ENCODE measurements around the gene SH3BP5.

The SH3BP5 gene

DNA sequence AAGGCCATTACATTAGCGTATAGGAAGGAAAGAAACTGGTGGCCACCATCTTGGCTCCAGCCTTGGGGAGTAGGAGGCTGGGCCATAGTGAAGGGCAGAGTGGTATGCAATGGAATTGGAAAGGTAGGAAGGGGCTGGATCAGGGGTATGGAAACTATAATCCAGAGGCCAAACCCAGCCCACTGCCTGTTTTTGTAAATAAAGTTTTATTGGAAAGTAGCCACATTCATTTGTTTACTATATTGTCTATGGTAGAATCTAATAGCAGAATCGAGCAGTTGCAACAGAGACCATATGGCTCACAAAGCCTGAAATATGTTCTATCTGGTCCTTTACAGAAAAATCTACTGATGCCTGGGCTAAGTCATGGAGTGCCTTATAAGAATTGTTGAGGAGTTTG is 14.1 kb upstream of the SH3BP5 start:
- no peak for DNase-seq

DNA sequence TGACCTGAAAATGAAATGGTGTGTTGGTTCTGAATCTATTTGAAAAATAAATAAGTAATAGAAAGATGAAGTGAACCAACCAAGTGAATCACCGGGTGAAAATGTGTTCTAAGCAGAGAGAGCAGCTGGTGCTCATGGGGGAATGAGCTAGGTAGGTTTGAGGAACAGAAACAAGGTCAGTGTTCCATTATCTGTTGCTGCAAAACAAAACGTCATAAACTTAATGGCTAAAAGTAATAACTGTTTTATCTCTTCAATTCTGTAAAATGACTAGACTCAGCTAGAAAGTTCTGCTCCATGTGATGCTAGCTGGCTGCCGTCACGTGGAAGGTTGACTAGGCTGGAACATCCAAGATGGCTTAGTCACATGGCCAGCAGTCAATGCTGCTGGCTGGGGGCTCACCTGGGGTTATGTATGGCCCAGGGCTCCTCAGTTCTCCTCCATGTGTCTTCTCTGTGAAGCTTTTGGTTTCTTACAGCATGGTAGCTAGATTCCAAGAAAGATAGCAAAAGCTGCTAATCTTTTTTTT is 13.3 kb upstream of the SH3BP5 start:
- DNase-seq, result no peak

DNA sequence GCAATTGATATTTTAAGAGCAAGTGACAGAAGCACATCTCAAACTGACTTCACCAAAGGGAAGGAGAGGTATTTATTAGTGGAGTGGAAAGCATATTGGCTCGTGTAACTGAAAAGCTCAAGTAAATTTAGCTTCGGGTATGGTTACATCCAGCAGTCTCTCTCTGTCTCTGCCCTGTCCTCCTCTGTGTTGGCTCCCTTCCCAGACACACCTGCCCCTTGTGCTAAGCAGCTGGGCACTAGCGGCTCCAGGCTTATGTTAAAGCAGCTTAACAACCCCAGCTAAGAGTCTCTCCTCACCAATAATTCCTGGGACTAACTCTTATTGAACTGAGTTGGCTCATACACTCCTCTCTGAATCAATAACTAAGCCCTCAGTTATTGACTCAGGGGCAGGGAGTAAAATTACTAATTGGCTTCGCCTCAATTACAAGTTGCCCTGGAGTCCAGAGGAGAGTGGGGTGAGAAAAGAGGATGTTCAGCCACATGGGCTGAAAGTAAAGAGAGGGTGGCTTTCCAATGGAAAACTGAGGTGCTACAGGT is 12.8 kb upstream of the SH3BP5 start:
- no peak for DNase-seq

DNA sequence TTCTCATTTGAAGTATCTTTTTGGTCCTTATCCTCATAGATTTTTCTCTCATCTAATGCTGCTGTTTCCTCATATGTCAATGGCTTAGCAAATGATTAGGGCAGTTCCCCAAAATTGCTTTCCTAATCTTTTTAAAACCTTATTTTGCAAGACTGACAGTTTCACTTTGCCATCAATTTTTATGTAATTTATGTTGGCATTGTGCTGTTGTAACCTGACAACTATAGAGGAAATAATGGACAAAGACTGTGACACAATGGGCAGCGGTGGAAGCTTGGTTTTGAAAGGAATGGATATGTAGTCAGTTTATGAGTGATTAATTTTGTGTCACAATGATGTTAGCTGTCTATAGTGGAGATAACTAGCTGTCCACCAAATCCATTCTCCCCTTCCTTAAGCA is 10.6 kb upstream of the SH3BP5 start:
- DNase-seq, result no peak

DNA sequence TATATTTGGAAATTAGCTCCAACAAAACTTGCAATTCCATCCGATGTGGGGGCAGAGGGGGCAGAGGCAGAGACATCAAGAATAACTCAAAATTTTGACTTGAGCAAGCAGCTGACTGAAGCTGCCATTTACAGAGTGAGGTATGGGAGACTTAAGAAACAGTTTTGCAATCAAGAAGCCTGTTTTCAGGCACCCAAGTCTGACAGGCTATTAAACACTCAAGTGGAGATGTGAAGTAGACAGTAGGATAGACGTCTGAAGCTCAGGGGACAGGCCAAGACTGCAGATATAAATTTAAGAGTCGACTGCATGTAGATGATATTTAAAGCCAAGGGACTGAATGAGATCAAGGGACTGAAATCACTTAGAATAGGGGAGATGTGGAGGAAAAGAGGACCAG is 9.9 kb upstream of the SH3BP5 start:
- no peak for DNase-seq

DNA sequence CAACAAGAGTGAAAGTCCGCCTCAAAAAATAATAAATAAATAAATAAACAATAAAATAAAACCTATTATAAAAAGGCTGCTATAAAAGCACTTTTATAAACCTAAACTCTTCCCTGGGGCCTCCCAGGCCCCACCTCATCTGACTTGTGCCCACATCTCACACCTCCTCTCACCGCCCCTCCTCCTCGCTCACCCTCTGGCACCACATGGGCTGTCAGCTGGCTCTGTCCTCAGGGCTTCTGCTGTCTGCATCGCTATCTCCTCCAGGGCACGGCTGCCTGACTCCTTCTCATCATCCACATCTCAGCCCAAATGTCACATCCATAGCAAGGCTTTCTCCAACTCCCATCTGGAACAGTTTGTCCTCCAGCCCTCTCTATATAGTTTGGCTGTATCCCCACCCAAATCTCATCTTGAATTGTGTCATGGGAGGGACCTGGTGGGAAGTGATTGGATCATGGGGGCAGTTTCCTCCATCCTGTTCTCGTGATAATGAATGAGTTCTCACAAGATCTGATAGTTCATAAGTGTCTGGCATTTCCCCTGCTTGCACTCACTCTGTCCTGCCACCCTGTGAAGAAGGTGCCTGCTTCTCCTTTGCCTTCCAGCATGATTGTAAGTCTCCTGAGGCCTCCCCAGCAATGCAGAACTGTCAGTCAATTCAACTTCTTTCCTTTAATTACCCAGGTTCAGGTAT is 8.8 kb upstream of the SH3BP5 start:
- DNase-seq, result no peak

DNA sequence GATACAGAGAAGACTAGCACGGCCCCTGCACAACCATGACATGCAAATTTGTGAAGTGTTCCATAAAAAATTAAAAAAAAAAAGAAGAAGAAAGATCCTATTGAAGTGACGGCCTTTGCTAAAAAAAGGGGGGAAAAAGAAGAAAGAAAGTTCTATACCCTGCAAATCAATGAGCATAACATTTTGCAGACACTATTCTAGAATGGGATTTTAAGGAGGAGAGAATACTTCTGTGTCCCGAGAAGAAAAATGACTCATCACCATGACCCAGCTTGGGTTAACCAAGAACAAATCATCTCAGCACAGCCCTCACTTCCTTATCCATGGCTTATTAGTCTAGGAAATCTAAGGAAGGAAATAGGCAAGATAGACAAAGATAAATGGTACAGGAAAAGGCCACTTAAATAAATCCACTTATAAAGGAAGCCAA is 7.4 kb upstream of the SH3BP5 start:
- DNase-seq, result no peak

DNA sequence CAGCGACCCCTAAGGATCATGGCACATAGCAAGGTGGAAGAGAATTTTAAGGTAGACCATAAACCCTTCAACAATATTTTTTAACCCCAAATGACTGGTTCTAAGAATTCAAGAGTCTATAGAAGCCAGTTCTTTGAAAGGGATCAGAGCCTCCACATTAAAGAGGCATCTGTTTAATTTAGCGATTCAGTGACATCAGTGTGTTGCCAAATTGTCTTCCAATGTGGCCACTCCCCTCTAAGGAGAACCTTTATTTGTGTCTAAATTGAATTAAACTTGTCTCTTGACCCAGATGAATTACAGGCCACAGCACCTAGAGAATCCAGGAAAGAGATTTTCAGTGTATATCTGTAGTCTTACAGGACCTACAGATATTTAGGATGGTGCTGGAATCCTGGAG is 6.6 kb upstream of the SH3BP5 start:
- no peak for DNase-seq

DNA sequence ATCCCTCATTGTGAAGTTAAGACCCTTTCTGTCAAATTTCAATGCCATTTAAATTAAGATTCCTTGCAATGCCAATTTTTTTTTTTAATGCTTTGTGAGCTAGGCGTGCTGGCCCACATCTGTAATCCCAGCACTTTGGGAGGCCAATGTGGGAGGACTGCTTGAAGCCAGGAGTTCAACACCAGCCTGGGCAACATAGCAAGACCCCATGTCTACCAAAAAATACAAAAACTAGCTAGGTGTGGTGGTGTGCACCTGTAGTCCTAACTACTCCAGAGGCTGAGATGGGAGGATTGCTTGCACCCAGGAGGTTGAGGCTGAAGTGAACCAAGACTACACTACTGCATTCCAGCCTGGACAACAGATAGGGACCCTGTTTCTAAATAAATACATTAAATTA is 5.6 kb upstream of the SH3BP5 start:
- DNase-seq, result no peak

DNA sequence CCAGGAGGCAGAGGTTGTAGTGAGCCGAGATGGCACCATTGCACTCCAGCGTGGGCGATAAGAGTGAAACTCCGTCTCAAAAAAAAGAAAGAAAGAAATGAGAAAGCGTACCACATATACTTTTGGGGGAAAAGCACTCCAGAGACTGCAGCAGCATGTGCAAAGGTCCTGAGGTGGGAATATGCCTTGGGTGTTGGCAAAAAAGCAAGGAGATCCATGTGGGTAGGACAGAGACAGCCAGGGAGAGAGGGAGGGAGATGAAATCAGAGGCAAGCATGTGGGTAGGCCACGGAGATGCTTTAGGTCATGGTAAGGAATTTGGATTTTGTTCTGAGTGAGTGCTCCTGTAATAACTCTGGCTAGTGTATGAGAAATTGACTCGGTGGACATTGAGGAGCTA is 3.7 kb upstream of the SH3BP5 start:
- DNase-seq, result no peak

DNA sequence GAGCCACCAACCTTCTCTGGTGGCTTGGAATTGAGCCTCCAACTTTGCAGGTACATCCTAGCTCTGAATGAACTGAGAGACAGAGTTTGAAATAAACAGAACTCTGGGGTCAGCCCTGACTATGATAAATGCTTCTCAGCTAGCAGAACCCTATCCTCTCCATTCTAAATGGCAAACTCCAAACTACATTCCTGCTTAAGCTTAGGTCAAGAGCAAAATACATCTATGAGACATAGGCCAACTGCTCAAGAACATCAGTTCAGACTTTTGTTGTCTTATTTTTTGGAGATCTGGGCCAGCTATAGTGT is 1.5 kb upstream of the SH3BP5 start:
- DNase-seq, result no peak

DNA sequence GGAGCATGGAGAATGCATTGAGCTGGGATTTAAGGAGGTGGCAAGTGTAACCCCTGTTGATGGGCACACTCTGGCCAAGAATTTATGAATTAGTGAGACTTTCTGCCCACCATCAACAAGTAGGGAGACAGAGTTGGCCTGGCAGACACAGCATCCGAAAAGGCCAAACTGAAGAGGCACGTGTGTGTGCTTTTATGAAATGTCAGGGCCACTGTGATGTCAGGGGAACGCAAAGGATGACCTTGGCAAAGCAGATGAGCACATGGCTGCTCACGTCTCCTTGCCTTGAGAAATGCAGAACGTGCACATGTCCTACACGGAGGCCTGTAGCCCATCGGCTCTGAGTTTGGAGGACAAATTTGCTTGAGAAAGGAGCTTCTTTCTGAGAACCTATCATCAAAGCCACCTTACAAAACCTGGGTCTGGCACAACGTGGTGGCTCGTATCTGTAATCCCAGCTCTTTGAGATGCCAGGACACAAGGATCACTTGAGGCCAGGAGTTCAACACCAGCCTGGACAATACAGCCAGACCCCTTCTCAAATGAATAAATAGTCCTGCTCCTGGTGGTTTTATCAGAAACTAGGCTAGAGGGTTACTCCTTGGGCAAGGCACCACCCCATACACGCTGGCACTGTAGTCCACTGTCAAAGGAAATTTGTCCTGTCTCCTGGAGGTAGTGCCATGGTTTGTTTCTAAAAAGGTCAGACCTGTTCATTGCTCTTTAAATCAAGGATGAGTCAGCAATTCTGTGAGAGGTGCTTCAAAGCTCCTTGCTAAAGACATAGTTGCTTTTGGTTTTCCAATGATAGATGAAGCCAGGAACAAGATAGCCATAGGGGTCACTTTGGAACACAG is 941 bp upstream of the SH3BP5 start:
- no peak for DNase-seq

DNA sequence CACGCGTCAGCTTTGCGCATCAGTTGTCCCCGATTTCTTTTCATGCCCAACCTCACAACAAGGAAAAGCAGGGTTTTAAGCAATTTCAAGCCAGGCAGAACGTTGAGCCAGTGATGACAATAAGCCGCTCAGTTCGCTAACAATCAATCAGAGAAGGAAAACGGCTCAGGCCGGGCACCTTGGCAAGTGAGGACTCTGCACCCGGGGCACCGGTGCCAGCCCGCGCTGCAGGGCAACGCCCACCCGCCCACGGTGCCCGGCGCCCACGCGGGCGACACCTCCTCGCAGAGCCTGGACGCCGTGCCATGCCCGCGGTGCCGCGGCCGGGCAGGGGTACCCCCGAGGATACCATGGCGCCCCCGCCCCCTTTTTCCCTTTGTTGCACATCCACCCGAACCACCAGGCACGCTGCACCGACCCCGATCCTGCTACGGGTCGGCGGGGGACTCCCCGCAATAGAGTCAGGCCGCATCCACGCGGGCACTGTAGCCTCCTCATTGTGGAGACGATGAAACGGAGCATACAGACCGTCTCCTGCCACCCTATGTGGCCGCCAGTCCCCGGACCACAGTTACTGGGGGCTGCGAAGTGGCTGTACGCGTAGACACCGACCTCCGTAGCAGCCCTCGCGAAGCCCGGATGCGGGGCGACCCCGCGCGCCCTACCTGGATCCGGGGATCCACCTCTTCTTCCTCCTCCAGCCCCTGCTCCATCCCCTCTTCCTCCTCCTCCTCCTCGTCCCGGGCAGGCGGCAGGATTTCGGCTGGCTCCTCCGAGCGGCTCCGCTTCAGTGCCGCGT is 581 bp downstream of the SH3BP5 start:
- DNase-seq, result peak; percentile 34

DNA sequence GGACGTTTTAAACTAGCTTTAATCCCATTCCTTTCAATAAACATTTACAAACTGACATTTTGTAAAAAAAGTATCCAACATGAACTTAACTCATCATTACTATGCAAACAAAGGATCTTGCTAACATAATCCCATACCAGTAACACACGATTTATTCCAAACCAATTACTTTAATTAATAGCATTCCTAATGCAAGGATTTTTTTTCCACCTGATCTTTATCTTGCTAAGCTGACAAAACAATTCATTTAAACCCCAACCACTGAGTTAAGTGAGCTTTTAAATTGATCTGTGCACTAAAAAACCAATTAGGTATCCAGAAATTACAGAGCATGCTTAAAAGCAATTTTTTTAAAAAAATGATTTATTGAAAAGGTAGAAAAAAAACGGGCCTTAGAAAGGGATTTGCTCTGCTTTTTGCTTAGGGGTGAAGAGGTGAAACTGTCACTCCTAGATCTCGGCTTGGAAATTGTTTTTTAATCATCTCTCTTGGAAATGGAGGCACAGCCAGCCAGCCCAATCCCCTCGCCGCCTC is 1.2 kb downstream of the SH3BP5 start:
- DNase-seq, result no peak

DNA sequence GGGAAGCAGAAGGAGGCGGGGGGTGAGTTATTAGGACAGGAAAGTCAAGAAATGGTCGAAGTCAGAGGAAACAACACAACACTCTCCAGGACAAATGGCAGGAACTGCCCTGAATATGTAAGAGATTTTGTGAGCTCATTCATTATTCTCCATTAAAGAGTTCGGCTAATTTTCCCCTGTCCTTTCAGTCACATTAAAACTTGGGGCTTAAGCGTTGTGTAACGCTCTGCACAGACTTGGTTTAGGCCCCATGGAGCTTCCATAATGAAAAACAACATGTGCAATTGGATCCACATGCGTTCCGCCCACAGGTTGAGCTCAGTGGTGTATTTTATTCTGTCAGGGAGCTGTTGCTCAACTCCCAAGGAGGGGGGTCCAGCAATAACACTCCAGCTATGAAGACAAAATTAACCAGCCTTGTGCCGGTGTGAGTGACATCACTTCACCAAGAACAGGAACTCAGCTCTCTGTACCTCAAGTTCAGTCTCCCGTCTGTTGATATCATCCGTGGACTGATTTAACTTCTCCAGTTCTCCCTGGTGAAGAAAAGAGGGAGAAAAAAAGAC is 2.3 kb downstream of the SH3BP5 start:
- no peak for DNase-seq

DNA sequence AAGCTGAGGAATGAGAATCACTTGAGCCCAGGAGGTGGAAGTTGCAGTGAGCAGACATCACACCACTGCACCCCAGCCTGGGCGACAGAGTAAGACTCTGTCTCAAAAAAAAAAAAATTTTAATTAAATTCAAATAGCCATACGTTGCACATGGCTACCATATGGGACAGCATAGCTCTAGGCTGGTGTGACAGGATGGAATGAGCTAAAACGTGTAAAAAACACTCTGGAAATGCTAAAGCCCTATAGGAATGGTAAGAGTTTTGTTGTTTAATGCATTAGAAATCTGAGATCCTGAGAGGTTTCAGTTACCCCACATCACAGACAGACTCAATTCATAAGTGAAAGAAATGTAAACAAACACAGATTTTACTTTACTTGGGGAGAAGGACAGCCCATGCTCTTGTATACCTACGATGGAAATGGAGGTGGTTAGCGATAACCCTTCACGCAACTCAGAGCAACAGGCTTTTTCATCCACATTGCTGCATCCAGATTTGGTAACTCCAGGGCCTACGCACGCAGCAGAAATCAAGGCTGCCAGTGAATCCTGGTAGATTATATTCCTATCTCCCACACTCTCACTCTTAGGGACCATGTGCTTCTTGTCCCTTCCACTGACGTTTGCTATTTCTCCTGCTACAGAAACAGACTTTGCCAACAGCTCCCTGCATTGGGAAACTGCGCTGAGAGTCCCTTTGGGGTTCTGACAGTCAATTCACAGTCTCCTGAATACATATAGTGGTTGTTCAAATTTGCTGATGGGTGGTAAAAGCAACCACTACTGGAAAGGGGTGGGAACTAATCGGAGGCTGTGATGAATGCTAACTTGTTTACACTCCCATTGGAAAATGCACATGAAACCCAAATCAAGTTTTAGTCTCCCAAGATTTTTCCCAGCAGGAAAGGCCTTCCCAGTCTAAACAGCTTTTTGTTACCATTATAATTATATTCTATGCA is 3.1 kb downstream of the SH3BP5 start:
- DNase-seq, result no peak

DNA sequence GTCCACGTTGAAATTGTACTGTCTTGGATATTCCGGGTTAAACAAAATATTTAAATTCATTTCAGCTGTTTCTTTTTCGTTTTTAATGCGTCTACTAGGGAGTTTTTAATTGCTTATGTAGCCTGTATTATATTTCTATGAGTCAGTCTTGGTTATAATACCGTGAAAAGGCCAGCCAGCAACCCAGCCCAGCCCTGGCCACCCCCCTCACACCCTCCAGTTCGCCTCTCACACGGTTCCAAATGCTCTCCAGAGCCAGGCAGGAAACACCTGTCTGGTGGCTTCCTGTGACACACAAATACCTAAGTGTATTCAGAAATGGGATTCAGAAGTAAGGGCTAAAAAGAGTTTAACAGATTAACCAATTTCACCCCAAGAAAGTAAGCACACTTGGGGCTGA is 4.4 kb downstream of the SH3BP5 start:
- peak; percentile 29 for DNase-seq

DNA sequence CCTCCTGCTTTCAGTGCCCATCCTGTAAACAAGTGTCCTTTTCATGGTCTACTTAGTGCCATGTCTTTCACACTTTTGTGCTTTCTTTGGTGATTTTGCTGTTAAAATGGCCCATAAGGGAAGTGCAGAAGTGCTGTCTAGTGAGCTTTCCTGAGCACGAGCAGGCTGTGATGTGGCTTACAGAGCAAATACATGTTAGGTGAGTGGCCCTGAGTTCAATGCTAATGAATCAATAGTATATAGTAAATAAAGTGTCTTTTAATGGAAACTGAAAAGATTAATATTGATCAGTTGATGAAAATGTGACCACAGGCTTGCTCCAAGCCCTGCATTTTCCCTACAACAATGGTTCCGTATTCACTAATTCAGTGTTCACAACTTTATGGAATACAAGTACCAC is 5.7 kb downstream of the SH3BP5 start:
- no peak for DNase-seq

DNA sequence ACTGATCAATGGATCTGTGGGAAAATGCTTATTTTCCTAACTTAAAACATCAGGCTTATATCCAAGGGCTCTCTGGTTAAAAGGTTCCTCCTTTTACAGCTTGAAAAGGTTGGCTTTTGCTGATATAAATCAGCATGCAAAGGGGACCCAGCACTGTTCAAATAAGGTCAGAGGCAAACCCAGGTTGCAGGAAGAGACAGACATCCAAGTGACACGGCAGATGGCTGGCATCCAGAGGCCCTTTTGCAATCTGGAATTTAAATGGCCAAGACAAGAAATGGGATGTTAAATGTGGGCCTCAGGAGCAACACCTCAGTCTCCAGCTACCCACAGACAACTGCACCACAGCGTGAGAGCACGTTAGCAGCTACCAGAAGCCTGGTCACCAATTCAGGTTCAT is 6.3 kb downstream of the SH3BP5 start:
- no peak for DNase-seq

DNA sequence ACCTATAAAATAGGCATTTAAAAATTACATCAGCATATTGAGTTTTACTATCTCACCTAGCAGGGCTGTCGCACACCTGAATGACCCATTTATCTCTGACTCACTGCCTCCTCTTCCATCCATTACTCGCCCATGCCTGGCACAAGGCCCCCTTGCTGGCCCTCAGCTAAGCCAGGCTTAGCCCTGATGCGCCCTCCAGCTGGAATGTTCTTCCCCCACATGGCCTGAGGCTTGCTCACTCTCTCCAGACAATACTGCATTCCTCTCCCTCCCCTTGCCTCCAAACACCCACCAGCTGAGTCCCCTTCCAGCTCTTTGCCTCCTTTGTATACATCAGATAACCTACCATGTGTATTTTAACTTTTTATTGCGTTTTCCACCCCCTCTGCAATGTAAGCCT is 7.2 kb downstream of the SH3BP5 start:
- DNase-seq, result no peak

DNA sequence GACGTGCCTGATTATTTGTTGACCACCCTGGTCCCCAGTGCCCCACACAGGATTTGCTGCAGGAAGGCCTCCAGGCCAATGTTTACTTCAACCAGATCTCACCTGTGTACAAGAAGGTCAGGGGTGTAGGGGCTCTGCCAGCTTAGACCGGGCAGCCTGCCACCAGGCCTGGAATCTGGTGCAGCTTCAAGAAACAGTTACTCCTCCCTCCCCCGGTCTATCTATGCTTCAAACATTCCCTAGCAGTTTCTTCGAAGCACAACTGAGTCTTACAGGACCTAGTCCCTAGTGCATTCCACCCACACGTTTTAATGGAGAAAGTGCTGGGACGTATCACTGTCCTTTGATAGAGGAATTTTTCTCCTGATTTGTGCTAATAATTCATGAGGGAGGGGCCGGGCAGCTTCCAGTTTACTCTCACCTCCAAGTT is 8.0 kb downstream of the SH3BP5 start:
- no peak for DNase-seq

DNA sequence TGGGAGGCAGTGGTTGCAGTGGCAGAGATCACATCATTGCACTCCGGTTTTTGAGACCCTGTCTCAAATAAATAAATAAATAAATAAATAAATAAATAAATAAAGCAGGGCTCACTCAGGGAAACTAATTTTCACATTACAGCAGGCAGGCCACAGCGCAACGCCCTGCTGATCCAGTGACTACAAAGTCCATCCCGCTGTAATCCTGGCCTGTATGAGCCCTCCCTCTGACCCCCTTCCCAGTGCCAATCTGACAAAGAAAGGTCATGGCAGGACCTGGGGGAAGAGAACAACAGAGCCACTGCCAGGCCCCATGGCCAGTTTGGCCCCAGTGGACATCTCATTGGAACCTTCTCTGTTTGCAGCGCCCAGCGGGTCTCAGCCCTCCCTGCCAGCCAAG is 9.3 kb downstream of the SH3BP5 start:
- DNase-seq, result no peak

All from NK-92 treated with Interleukin-12 subunit alpha and Interleukin-12 subunit beta, amount 100 ng/mL, for 24 hours (cell line).